DOHH2 (cell line): ENCODE data around the gene RIN1.

Experiments
- H3F3A ChIP-seq: fragments of 200-600 bp; sonication (generic), shearing (Covaris generic); 2 replicates; pipeline ENCODE4 v1.6.0; 2016; ENCODE audit warnings: antibody characterized with exemption, mild to moderate bottlenecking; ENCODE audit not compliant: control insufficient read depth, insufficient read depth
- H3K27ac ChIP-seq: fragments of 200-600 bp; sonication (generic); 2 replicates; pipeline ENCODE4 v1.5.1; 2014; ENCODE audit warnings: low read depth, mild to moderate bottlenecking, low read length, moderate library complexity
- H3K27me3 ChIP-seq: fragments of 200-600 bp; sonication (generic); 2 replicates; pipeline ENCODE4 v1.6.1; 2014; ENCODE audit warnings: mild to moderate bottlenecking, low read length, mixed read lengths; ENCODE audit not compliant: control insufficient read depth
- H3K36me3 ChIP-seq: fragments of 200-600 bp; sonication (generic); 2 replicates; pipeline ENCODE4 v1.6.1; 2014; ENCODE audit warnings: mild to moderate bottlenecking, low read length, moderate library complexity, mixed read lengths; ENCODE audit not compliant: control insufficient read depth
- H3K4me1 ChIP-seq: fragments of 200-600 bp; sonication (generic); 2 replicates; pipeline ENCODE4 v1.6.1; 2014; ENCODE audit warnings: mild to moderate bottlenecking, low read length, mixed read lengths; ENCODE audit not compliant: control insufficient read depth
- H3K4me2 ChIP-seq: fragments of 200-600 bp; sonication (generic); 2 replicates; pipeline ENCODE4 v1.6.0; 2014; ENCODE audit warnings: mild to moderate bottlenecking, low read length, moderate library complexity
- H3K4me3 ChIP-seq: fragments of 200-600 bp; sonication (generic); 2 replicates; pipeline ENCODE4 v1.5.1; 2014; ENCODE audit warnings: mild to moderate bottlenecking, low read length, mixed read lengths
- H3K79me2 ChIP-seq: fragments of 200-600 bp; sonication (generic); 2 replicates; pipeline ENCODE4 v1.6.1; 2014; ENCODE audit warnings: mild to moderate bottlenecking, low read length, mixed read lengths; ENCODE audit not compliant: control insufficient read depth
- H3K9me2 ChIP-seq: fragments of 200-600 bp; sonication (generic); replicated peaks from 2 replicates; pipeline ENCODE4 v1.6.1; 2014; ENCODE audit warnings: mild to moderate bottlenecking, low read length, mixed read lengths; ENCODE audit not compliant: control insufficient read depth
- H3K9me3 ChIP-seq: fragments of 200-600 bp; sonication (generic); 2 replicates; pipeline ENCODE4 v1.6.1; 2014; ENCODE audit warnings: antibody characterized with exemption, low read length, mixed read lengths; ENCODE audit not compliant: control insufficient read depth, insufficient read depth
- H4K20me1 ChIP-seq: fragments of 200-600 bp; sonication (generic); 2 replicates; pipeline ENCODE4 v1.6.0; 2014; ENCODE audit warnings: low read depth, mild to moderate bottlenecking, antibody characterized with exemption, low read length, moderate library complexity; ENCODE audit not compliant: control insufficient read depth, insufficient read depth
- CTCF ChIP-seq: fragments of 200-600 bp; sonication (generic); IDR thresholded peaks from one replicate; pipeline ENCODE4 v1.5.1; 2014; ENCODE audit warnings: antibody characterized with exemption, mild to moderate bottlenecking, low read depth, low read length; ENCODE audit not compliant: poor library complexity, severe bottlenecking
- EZH2phosphoT487 ChIP-seq: fragments of 200-600 bp; sonication (generic); IDR thresholded peaks from 2 replicates; pipeline ENCODE4 v1.6.1; 2017; ENCODE audit warnings: borderline replicate concordance, mild to moderate bottlenecking, antibody characterized with exemption, low read length, moderate library complexity, mixed read lengths

RIN1 gene

GRCh38 chr11:66335531-66336233 is 552 bp downstream of the RIN1 start:
- no peaks in the 10 kb centered on the region for H3K9me3 ChIP-seq
- peaks cover 9% of the 10 kb centered on the region for H3K4me1 ChIP-seq
- H3K9me2 ChIP-seq: no peaks in the 10 kb centered on the region
- no peak overlapping the region for H3K4me2 ChIP-seq
- no peaks in the 10 kb centered on the region for H3K27me3 ChIP-seq
- TF ChIP-seq EZH2phosphoT487: no peak
- H3F3A ChIP-seq: no peaks in the 10 kb centered on the region
- no peak overlapping the region for H3K4me3 ChIP-seq
- H3K36me3 ChIP-seq: peaks cover 31% of the 10 kb centered on the region
- H3K27ac ChIP-seq: no peak overlapping the region
- H3K79me2 ChIP-seq: no peaks in the 10 kb centered on the region
- H4K20me1 ChIP-seq: no peaks in the 10 kb centered on the region

GRCh38 chr11:66334605-66335442 is 1.4 kb downstream of the RIN1 start:
- Histone ChIP-seq H3K79me2 (no peaks in the 10 kb centered on the region), H3F3A (no peaks in the 10 kb centered on the region), H3K4me1 (peaks cover 9% of the 10 kb centered on the region), H3K9me3 (no peaks in the 10 kb centered on the region), H3K4me3 (no peak overlapping the region), H4K20me1 (no peaks in the 10 kb centered on the region), H3K4me2 (no peak overlapping the region), H3K36me3 (peaks cover 26% of the 10 kb centered on the region), H3K9me2 (no peaks in the 10 kb centered on the region), H3K27ac (no peak overlapping the region), H3K27me3 (no peaks in the 10 kb centered on the region)
- TF ChIP-seq CTCF (no peak), EZH2phosphoT487 (no peak)

GRCh38 chr11:66333896-66334604 is 2.2 kb downstream of the RIN1 start:
- no peak overlapping the region for H3K4me3 ChIP-seq
- no peak overlapping the region for H3K4me2 ChIP-seq
- TF ChIP-seq EZH2phosphoT487 (no peak), CTCF (no peak)
- no peaks in the 10 kb centered on the region for H3K9me2 ChIP-seq
- H3K79me2 ChIP-seq: no peaks in the 10 kb centered on the region
- H3K27ac ChIP-seq: no peak overlapping the region
- H3K4me1 ChIP-seq: peaks cover 10% of the 10 kb centered on the region
- H4K20me1 ChIP-seq: no peaks in the 10 kb centered on the region
- no peaks in the 10 kb centered on the region for H3K27me3 ChIP-seq
- no peaks in the 10 kb centered on the region for H3F3A ChIP-seq
- no peaks in the 10 kb centered on the region for H3K9me3 ChIP-seq
- peaks cover 18% of the 10 kb centered on the region for H3K36me3 ChIP-seq
